Measurements from ENCODE around the gene LSMEM2.
A peak's percentile ranks its signal among the peaks of the same experiment; 100 is the strongest.
"Not testable (repeated sequence)": the region's sequence is repeated elsewhere in the genome, so short reads cannot be mapped to it uniquely, and the experiment has no call there.

Gene LSMEM2

GRCh38 chr3:50246517-50246954 lies 32.4 kb upstream of the LSMEM2 start:
- DNase-seq = peak; percentile 92

GRCh38 chr3:50248387-50248786 lies 30.5 kb upstream of the LSMEM2 start:
- DNase-seq = no peak

- no peak for DNase-seq
These were observed 29.4 kb upstream of the LSMEM2 start for GRCh38 chr3:50249457-50249856.

- DNase-seq = no peak
These were observed 28.4 kb upstream of the LSMEM2 start for GRCh38 chr3:50250514-50250913.

GRCh38 chr3:50251220-50251619 lies 27.7 kb upstream of the LSMEM2 start:
- DNase-seq = peak; percentile 53

GRCh38 chr3:50254577-50255250 lies 24.2 kb upstream of the LSMEM2 start:
- DNase-seq = no peak

- DNase-seq = no peak
These were observed 23.7 kb upstream of the LSMEM2 start for GRCh38 chr3:50255251-50255615.

- peak; percentile 55 for DNase-seq
These were observed 21.7 kb upstream of the LSMEM2 start for GRCh38 chr3:50256978-50257890.

GRCh38 chr3:50258029-50258680 lies 20.7 kb upstream of the LSMEM2 start:
- no peak for DNase-seq

- DNase-seq = no peak
These were observed 19.9 kb upstream of the LSMEM2 start for GRCh38 chr3:50258979-50259378.

GRCh38 chr3:50259432-50260026 lies 19.4 kb upstream of the LSMEM2 start:
- DNase-seq = no peak

- peak; percentile 92 for DNase-seq
These were observed 18.6 kb upstream of the LSMEM2 start for GRCh38 chr3:50260027-50260941.

- DNase-seq = no peak
These were observed 17.9 kb upstream of the LSMEM2 start for GRCh38 chr3:50260942-50261441.

GRCh38 chr3:50261505-50261904 lies 17.4 kb upstream of the LSMEM2 start:
- no peak for DNase-seq

- DNase-seq = not testable (repeated sequence)
These were observed 16.7 kb upstream of the LSMEM2 start for GRCh38 chr3:50262200-50262599.

- no peak for DNase-seq
These were observed 16.1 kb upstream of the LSMEM2 start for GRCh38 chr3:50262778-50263177.

GRCh38 chr3:50263478-50264382 lies 15.2 kb upstream of the LSMEM2 start:
- DNase-seq = no peak

- no peak for DNase-seq
These were observed 14.4 kb upstream of the LSMEM2 start for GRCh38 chr3:50264383-50264963.

- DNase-seq = no peak
These were observed 13.9 kb upstream of the LSMEM2 start for GRCh38 chr3:50264964-50265485.

GRCh38 chr3:50265571-50265970 lies 13.3 kb upstream of the LSMEM2 start:
- no peak for DNase-seq
